Left lung (tissue), 10 donors: ENCODE results near the gene GFRA4. TPM values are rescaled to one million over a fixed set of nuclear protein-coding genes. Genes with fewer than 3 reads are reported as not detected.
"Not testable (repeated sequence)": the region's sequence is repeated elsewhere in the genome, so short reads cannot be mapped to it uniquely, and the experiment has no call there.

Source experiments
- ATAC-seq: fragments of 200-7000 bp; cut with Tn5 transposase; one replicate; pipeline ENCODE4 v1.9.1; 2020; ENCODE audit warnings: moderate library complexity
- DNase-seq, 4 donors: peaks; one replicate each; pipeline ENCODE4 v3.0.0-alpha.2; 2013 to 2020
- H3K27ac ChIP-seq, 2 donors: fragments of 200-600 bp; sonication (generic) in 1 of 2; one replicate each; pipeline versions ENCODE4 v1.5.0 to v1.8.0; 2020 to 2021
- H3K27me3 ChIP-seq, 2 donors: fragments of 200-600 bp; sonication (generic) in 1 of 2; one replicate each; pipeline versions ENCODE4 v1.5.0 to v1.8.0; 2020 to 2021
- H3K36me3 ChIP-seq, 2 donors: fragments of 200-600 bp; sonication (generic) in 1 of 2; one replicate each; pipeline versions ENCODE4 v1.5.0 to v1.8.0; 2020 to 2021
- H3K4me1 ChIP-seq, 2 donors: fragments of 200-600 bp; one replicate each; pipeline ENCODE4 v1.8.0; 2021
- H3K4me3 ChIP-seq, 2 donors: fragments of 200-600 bp; sonication (generic) in 1 of 2; one replicate each; pipeline versions ENCODE4 v1.5.0 to v1.8.0; 2020 to 2021; ENCODE audit warnings: mild to moderate bottlenecking in 1 of 2
- H3K9me3 ChIP-seq, 2 donors: fragments of 200-600 bp; sonication (generic) in 1 of 2; one replicate each; pipeline versions ENCODE4 v1.5.0 to v1.8.0; 2020 to 2021
- CTCF ChIP-seq, 2 donors: fragments of 200-600 bp; sonication (generic) in 1 of 2; IDR thresholded peaks; one replicate each; pipeline versions ENCODE4 v1.5.0 to v1.8.0; 2021; ENCODE audit warnings: antibody characterized with exemption in 2 of 2
- intact Hi-C, 2 donors: fragments of 100-400 bp; cut with DNase I; formaldehyde crosslinking; loops; one replicate each; pipeline versions ENCODE4 v1.11.2 to v1.14.2; 2022
- polyA plus RNA-seq, 6 donors: library from polyadenylated mRNA; unstranded; fragments of 120-200 nt; gene quantifications; one replicate each; pipeline ENCODE4 v1.2.1, GENCODE V29; 2013; ENCODE audit not compliant: insufficient read length in 6 of 6
- total RNA-seq, 2 donors: library from RNA; stranded (reverse); fragmentation: NEBNext Ultra II Directional; extraction: Animal tissue kit (Norgen Biotek cat#: 25700); gene quantifications; one replicate each; pipeline ENCODE4 v1.2.1, GENCODE V29; 2021
- donor health status: DM: no; HTN: yes; CAD: no.
- donor health status: DM: no; HTN: no; CAD: no.

Gene GFRA4
- total and polyA plus RNA-seq, 8 donors = not detected

GRCh38 chr20:3628502-3629314, 34.5 kb downstream of the GFRA4 start:
- intact Hi-C loops = no loop called here
- no peaks in the 10 kb centered on the region for H3K27me3 ChIP-seq
- TF ChIP-seq CTCF (IDR thresholded peaks at IDR 0.05) = no peak
- ATAC-seq (no peak), DNase-seq (no peak)
- H3K4me3 ChIP-seq = no peak overlapping the region
- H3K36me3 ChIP-seq = peaks cover 0 to 21% of the 10 kb centered on the region in 2 donors
- H3K4me1 ChIP-seq = no peaks in the 10 kb centered on the region
- no peaks in the 10 kb centered on the region for H3K9me3 ChIP-seq
- H3K27ac ChIP-seq = no peak overlapping the region

GRCh38 chr20:3627476-3627875, 35.7 kb downstream of the GFRA4 start:
- Histone ChIP-seq H3K9me3 (no peaks in the 10 kb centered on the region), H3K27me3 (no peaks in the 10 kb centered on the region), H3K27ac (no peak overlapping the region), H3K4me3 (no peak overlapping the region), H3K4me1 (no peaks in the 10 kb centered on the region), H3K36me3 (peaks cover 0 to 21% of the 10 kb centered on the region in 2 donors)
- DNase-seq (no peak), ATAC-seq (no peak)
- intact Hi-C loops = no loop called here
- TF ChIP-seq CTCF (IDR thresholded peaks at IDR 0.05) = no peak

GRCh38 chr20:3622406-3622805, 40.8 kb downstream of the GFRA4 start:
- Histone ChIP-seq H3K27ac (no peak overlapping the region), H3K36me3 (peaks cover 0 to 9% of the 10 kb centered on the region in 2 donors), H3K27me3 (no peaks in the 10 kb centered on the region), H3K4me1 (no peaks in the 10 kb centered on the region), H3K4me3 (no peak overlapping the region), H3K9me3 (no peaks in the 10 kb centered on the region)
- DNase-seq = no peak
- intact Hi-C loops = no loop called here
- ATAC-seq = no peak
- TF ChIP-seq CTCF (IDR thresholded peaks at IDR 0.05) = no peak

- DNase-seq = no peak
- intact Hi-C loops = no loop called here
- Histone ChIP-seq H3K27ac (no peak overlapping the region), H3K36me3 (peaks cover 0 to 9% of the 10 kb centered on the region in 2 donors), H3K4me1 (no peaks in the 10 kb centered on the region), H3K9me3 (no peaks in the 10 kb centered on the region), H3K27me3 (no peaks in the 10 kb centered on the region), H3K4me3 (no peak overlapping the region)
- no peak for ATAC-seq
- TF ChIP-seq CTCF (IDR thresholded peaks at IDR 0.05) = no peak
Observed at GRCh38 chr20:3621111-3621510, 42.1 kb downstream of the GFRA4 start.

- no peak for TF ChIP-seq CTCF (IDR thresholded peaks at IDR 0.05)
- DNase-seq (peak; percentile 51 to 79 (median 71)), ATAC-seq (peak; percentile 81)
- Histone ChIP-seq H3K36me3 (peaks cover 0 to 9% of the 10 kb centered on the region in 2 donors), H3K27ac (peak overlapping the region in 1 of 2 donors; percentile 18), H3K27me3 (no peaks in the 10 kb centered on the region), H3K4me3 (no peak overlapping the region), H3K9me3 (no peaks in the 10 kb centered on the region), H3K4me1 (no peaks in the 10 kb centered on the region)
- intact Hi-C loops = no loop called here
Observed at GRCh38 chr20:3616250-3616649, 46.9 kb downstream of the GFRA4 start.

- H3K27me3 ChIP-seq, H3K4me3 ChIP-seq, intact Hi-C loops, H3K9me3 ChIP-seq, H3K27ac ChIP-seq, H3K36me3 ChIP-seq, H3K4me1 ChIP-seq: not testable (repeated sequence)
- ATAC-seq = peak; percentile 16
- peak in 2 of 4 donors; percentile 24 to 40 for DNase-seq
Observed at GRCh38 chr20:3615171-3615840, 47.9 kb downstream of the GFRA4 start.
